ENCODE results near the gene RAET1L.
"Not testable (repeated sequence)": the region's sequence is repeated elsewhere in the genome, so short reads cannot be mapped to it uniquely, and the experiment has no call there.

RAET1L gene

DNA sequence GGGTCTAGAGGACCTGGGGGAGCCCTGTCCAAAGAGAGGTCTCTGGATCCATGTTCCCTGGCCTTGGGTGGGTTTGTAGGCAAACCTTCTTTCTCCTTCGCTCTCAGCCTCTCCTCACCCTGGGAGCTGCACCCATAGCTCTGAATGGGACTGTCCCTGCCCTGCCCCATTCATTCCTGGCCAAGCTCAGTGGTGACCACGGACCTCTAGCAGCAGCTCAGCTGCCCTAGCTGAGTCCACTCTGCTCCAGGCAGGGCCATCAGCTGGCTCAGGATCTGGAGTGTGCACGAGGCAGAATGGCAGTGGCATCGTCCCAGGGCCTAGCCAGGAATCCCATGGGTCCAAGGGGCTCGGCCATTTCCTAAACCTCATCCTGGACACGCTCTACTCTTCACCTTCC, 38.3 kb upstream of the RAET1L start:
- no peak overlapping the region for H3K27ac ChIP-seq (ENCODE audit: low read length)
- H3K9me3 ChIP-seq (ENCODE audit: control insufficient read depth, insufficient read depth, low read length), result no peaks in the 10 kb centered on the region
- H3K27me3 ChIP-seq (ENCODE audit: control insufficient read depth, insufficient read depth, low read length), result no peaks in the 10 kb centered on the region; the same call in 1 of the 2 replicates
- no peak overlapping the region for H3K4me3 ChIP-seq (ENCODE audit: low read length)
- no peaks in the 10 kb centered on the region for H3K36me3 ChIP-seq (ENCODE audit: control insufficient read depth, insufficient read depth, low read length)
- WGBS (ENCODE audit: insufficient coverage, insufficient read length), result no CpG with 5 or more reads among the region's 6 CpGs
- no peak for DNase-seq (ENCODE audit: low read depth, low spot score)
- no peaks in the 10 kb centered on the region for H3K4me1 ChIP-seq (ENCODE audit: control insufficient read depth, insufficient read depth, low read length)

DNA sequence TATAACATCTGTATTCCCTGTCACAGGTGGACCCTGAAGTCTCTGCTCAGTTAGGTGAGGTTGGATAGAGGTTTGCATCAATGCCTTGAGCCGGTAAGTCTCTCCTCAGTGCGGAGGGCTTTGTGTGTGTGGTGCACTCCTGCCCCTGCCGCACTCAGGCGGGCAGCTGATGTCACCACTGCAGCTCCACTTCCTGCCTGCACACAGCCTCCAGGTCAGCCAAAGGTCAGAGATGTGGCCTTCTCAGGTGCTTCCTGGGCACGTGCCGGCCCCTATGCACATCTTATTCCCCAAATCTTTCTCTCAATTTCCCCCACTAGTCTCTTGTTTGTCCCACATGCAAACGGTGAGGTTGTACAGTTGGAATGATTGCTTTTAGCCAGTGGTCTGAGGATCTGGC, 34.6 kb upstream of the RAET1L start:
- H3K27me3 ChIP-seq (ENCODE audit: control insufficient read depth, insufficient read depth, low read length); DNase-seq (ENCODE audit: low read depth, low spot score); H3K4me3 ChIP-seq (ENCODE audit: low read length); H3K27ac ChIP-seq (ENCODE audit: low read length); H3K36me3 ChIP-seq (ENCODE audit: control insufficient read depth, insufficient read depth, low read length); H3K9me3 ChIP-seq (ENCODE audit: control insufficient read depth, insufficient read depth, low read length); H3K4me1 ChIP-seq (ENCODE audit: control insufficient read depth, insufficient read depth, low read length): not testable (repeated sequence)
- no CpG with 5 or more reads among the region's 7 CpGs for WGBS (ENCODE audit: insufficient coverage, insufficient read length)

GRCh38 chr6:150058986-150059385, 33.7 kb upstream of the RAET1L start:
- no peak for DNase-seq (ENCODE audit: low read depth, low spot score)

DNA sequence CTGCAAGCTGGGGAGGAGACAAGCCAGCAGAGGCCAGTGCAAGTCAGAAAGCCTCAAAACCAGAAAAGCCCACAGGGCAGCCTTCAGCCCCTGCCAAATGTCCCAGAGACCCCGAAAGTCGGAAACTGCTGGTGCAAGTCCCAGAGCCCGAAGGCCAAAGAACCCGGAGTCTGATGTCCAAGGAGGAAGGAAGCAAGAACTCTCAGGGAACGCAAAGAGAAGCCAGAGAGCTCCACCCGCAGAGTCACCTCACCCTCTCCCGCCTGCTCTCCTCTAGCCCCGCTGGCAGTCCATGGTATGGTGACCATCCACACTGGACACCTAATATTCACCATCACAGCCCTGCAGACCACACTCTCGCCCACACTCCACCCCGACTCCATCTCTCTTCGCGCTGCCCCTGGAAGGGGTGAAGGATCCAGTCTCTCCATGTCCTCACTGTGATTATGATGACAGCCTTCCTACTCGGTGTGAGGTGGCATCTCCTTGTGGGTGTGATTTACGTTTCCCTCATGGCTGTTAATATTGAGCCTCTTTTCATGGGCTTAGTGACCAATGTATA, 33.0 kb upstream of the RAET1L start:
- 100% methylated on average over 3 of the region's 14 CpGs for WGBS (ENCODE audit: insufficient coverage, insufficient read length)

More at GRCh38 chr6:150058986-150059385, 33.7 kb upstream of the RAET1L start:
- no peaks in the 10 kb centered on the region for H3K4me1 ChIP-seq (ENCODE audit: control insufficient read depth, insufficient read depth, low read length)
- H3K4me3 ChIP-seq (ENCODE audit: low read length), result no peak overlapping the region
- H3K36me3 ChIP-seq (ENCODE audit: control insufficient read depth, insufficient read depth, low read length), result no peaks in the 10 kb centered on the region
- H3K27me3 ChIP-seq (ENCODE audit: control insufficient read depth, insufficient read depth, low read length), result no peaks in the 10 kb centered on the region
- no peaks in the 10 kb centered on the region; the same call in 1 of the 2 replicates for H3K9me3 ChIP-seq (ENCODE audit: control insufficient read depth, insufficient read depth, low read length)
- no peak overlapping the region for H3K27ac ChIP-seq (ENCODE audit: low read length)
- no CpG with 5 or more reads among the region's 6 CpGs for WGBS (ENCODE audit: insufficient coverage, insufficient read length)

DNA sequence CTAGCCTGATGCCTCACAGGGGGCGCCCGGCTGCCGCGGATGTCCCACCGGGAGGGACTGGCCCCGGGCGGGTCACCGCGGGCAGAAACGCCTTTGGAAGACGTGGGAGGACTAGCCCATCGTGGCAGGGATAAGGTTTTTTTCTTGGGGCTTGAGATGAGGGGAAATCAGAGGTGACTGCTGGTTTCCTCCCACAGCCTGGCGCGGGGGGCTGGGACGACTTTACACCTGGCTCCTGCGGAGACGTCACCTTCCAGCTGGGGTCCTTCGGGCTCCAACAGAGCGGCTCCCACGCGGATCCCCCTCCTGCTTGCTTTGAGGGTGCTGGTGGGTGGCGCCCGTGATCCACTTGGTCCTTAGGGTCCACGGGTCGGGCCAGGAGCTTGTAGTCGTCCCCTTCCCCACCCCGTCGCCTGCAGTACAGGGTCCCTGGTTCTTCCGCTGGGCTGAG, 32.2 kb upstream of the RAET1L start:
- Histone ChIP-seq H3K4me1 (ENCODE audit: control insufficient read depth, insufficient read depth, low read length) (no peaks in the 10 kb centered on the region), H3K36me3 (ENCODE audit: control insufficient read depth, insufficient read depth, low read length) (no peaks in the 10 kb centered on the region), H3K4me3 (ENCODE audit: low read length) (no peak overlapping the region), H3K27ac (ENCODE audit: low read length) (no peak overlapping the region), H3K27me3 (ENCODE audit: control insufficient read depth, insufficient read depth, low read length) (no peaks in the 10 kb centered on the region), H3K9me3 (ENCODE audit: control insufficient read depth, insufficient read depth, low read length) (no peaks in the 10 kb centered on the region; the same call in 1 of the 2 replicates)
- no CpG with 5 or more reads among the region's 29 CpGs for WGBS (ENCODE audit: insufficient coverage, insufficient read length)
- no peak for DNase-seq (ENCODE audit: low read depth, low spot score)

More for the DNA sequence above, 33.0 kb upstream of the RAET1L start:
- DNase-seq (ENCODE audit: low read depth, low spot score), result no peak
- H3K4me1 ChIP-seq (ENCODE audit: control insufficient read depth, insufficient read depth, low read length), result no peaks in the 10 kb centered on the region
- H3K27ac ChIP-seq (ENCODE audit: low read length), result no peak overlapping the region
- H3K4me3 ChIP-seq (ENCODE audit: low read length), result no peak overlapping the region
- no peaks in the 10 kb centered on the region for H3K27me3 ChIP-seq (ENCODE audit: control insufficient read depth, insufficient read depth, low read length)
- no peaks in the 10 kb centered on the region; the same call in 1 of the 2 replicates for H3K9me3 ChIP-seq (ENCODE audit: control insufficient read depth, insufficient read depth, low read length)
- H3K36me3 ChIP-seq (ENCODE audit: control insufficient read depth, insufficient read depth, low read length), result no peaks in the 10 kb centered on the region

DNA sequence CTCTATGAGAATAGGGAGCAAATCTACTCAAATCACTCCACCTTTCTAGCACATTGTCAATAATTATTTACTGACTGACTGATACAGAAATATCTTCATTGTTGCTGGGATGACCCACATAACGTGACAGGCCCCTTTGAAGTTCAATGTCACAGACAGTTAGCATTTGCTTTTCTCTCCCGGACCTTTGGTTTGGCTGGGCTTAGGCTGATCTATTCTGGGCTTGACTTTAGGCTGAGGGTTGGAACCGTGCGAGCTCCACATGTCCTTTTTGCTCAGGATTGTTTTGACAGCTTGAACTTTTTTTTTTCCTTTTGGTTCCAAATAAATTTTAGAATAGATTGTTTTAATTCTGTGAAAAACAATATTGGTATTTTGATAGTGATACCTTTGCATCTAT, 31.6 kb upstream of the RAET1L start:
- Histone ChIP-seq H3K27ac (ENCODE audit: low read length) (no peak overlapping the region), H3K36me3 (ENCODE audit: control insufficient read depth, insufficient read depth, low read length) (no peaks in the 10 kb centered on the region), H3K4me3 (ENCODE audit: low read length) (no peak overlapping the region), H3K9me3 (ENCODE audit: control insufficient read depth, insufficient read depth, low read length) (no peaks in the 10 kb centered on the region; the same call in 1 of the 2 replicates), H3K27me3 (ENCODE audit: control insufficient read depth, insufficient read depth, low read length) (no peaks in the 10 kb centered on the region), H3K4me1 (ENCODE audit: control insufficient read depth, insufficient read depth, low read length) (no peaks in the 10 kb centered on the region)
- WGBS (ENCODE audit: insufficient coverage, insufficient read length), result no CpG with 5 or more reads among the region's 4 CpGs
- no peak for DNase-seq (ENCODE audit: low read depth, low spot score)

- no peaks in the 10 kb centered on the region for H3K36me3 ChIP-seq (ENCODE audit: control insufficient read depth, insufficient read depth, low read length)
- H3K4me1 ChIP-seq (ENCODE audit: control insufficient read depth, insufficient read depth, low read length), result no peaks in the 10 kb centered on the region
- H3K9me3 ChIP-seq (ENCODE audit: control insufficient read depth, insufficient read depth, low read length), result no peaks in the 10 kb centered on the region; the same call in 1 of the 2 replicates
- no CpG with 5 or more reads among the region's 12 CpGs for WGBS (ENCODE audit: insufficient coverage, insufficient read length)
- DNase-seq (ENCODE audit: low read depth, low spot score), result no peak
- H3K27ac ChIP-seq (ENCODE audit: low read length), result no peak overlapping the region
- no peaks in the 10 kb centered on the region for H3K27me3 ChIP-seq (ENCODE audit: control insufficient read depth, insufficient read depth, low read length)
- H3K4me3 ChIP-seq (ENCODE audit: low read length), result no peak overlapping the region
These were observed 30.8 kb upstream of the RAET1L start for GRCh38 chr6:150056156-150056555.

GRCh38 chr6:150055131-150055530, 29.8 kb upstream of the RAET1L start:
- H3K36me3 ChIP-seq (ENCODE audit: control insufficient read depth, insufficient read depth, low read length), result no peaks in the 10 kb centered on the region
- H3K27me3 ChIP-seq (ENCODE audit: control insufficient read depth, insufficient read depth, low read length), result no peaks in the 10 kb centered on the region
- no peak overlapping the region for H3K27ac ChIP-seq (ENCODE audit: low read length)
- no CpG with 5 or more reads among the region's 10 CpGs for WGBS (ENCODE audit: insufficient coverage, insufficient read length)
- no peak overlapping the region for H3K4me3 ChIP-seq (ENCODE audit: low read length)
- no peak for DNase-seq (ENCODE audit: low read depth, low spot score)
- H3K4me1 ChIP-seq (ENCODE audit: control insufficient read depth, insufficient read depth, low read length), result no peaks in the 10 kb centered on the region
- no peaks in the 10 kb centered on the region; the same call in 1 of the 2 replicates for H3K9me3 ChIP-seq (ENCODE audit: control insufficient read depth, insufficient read depth, low read length)

DNA sequence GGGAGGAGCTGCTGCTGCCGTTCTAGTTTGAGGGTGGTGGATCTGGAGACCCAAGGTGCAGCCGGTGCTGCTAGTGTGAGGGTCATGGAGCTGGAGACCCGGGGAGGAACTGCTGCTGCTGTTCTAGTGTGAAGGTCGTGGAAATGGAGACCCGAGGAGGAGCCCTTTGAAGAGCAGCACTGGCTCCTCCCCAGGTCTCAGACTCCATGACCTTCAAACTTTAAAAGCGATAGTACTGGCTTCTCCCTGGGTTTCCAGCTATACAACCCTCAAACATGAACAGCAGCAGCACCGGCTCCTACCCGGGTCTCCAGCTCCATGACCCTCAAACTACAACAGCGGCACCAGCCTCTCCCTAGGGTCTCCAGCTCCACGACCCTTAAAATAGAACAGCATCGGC, 28.1 kb upstream of the RAET1L start:
- Histone ChIP-seq H3K27me3 (ENCODE audit: control insufficient read depth, insufficient read depth, low read length) (no peaks in the 10 kb centered on the region), H3K4me3 (ENCODE audit: low read length) (no peak overlapping the region), H3K36me3 (ENCODE audit: control insufficient read depth, insufficient read depth, low read length) (no peaks in the 10 kb centered on the region), H3K9me3 (ENCODE audit: control insufficient read depth, insufficient read depth, low read length) (no peaks in the 10 kb centered on the region; the same call in 1 of the 2 replicates), H3K4me1 (ENCODE audit: control insufficient read depth, insufficient read depth, low read length) (no peaks in the 10 kb centered on the region), H3K27ac (ENCODE audit: low read length) (no peak overlapping the region)
- WGBS (ENCODE audit: insufficient coverage, insufficient read length), result no CpG with 5 or more reads among the region's 11 CpGs
- DNase-seq (ENCODE audit: low read depth, low spot score), result no peak

- Histone ChIP-seq H3K4me3 (ENCODE audit: low read length) (no peak overlapping the region), H3K36me3 (ENCODE audit: control insufficient read depth, insufficient read depth, low read length) (no peaks in the 10 kb centered on the region), H3K9me3 (ENCODE audit: control insufficient read depth, insufficient read depth, low read length) (no peaks in the 10 kb centered on the region; the same call in 1 of the 2 replicates), H3K4me1 (ENCODE audit: control insufficient read depth, insufficient read depth, low read length) (no peaks in the 10 kb centered on the region), H3K27me3 (ENCODE audit: control insufficient read depth, insufficient read depth, low read length) (no peaks in the 10 kb centered on the region), H3K27ac (ENCODE audit: low read length) (no peak overlapping the region)
- DNase-seq (ENCODE audit: low read depth, low spot score), result no peak
- WGBS (ENCODE audit: insufficient coverage, insufficient read length), result no CpG with 5 or more reads among the region's 4 CpGs
These were observed 25.5 kb upstream of the RAET1L start for GRCh38 chr6:150050846-150051245.

GRCh38 chr6:150048099-150048498, 22.8 kb upstream of the RAET1L start:
- no peaks in the 10 kb centered on the region for H3K27me3 ChIP-seq (ENCODE audit: control insufficient read depth, insufficient read depth, low read length)
- H3K4me3 ChIP-seq (ENCODE audit: low read length), result no peak overlapping the region
- WGBS (ENCODE audit: insufficient coverage, insufficient read length), result no CpG with 5 or more reads among the region's 4 CpGs
- no peak overlapping the region for H3K27ac ChIP-seq (ENCODE audit: low read length)
- no peaks in the 10 kb centered on the region for H3K9me3 ChIP-seq (ENCODE audit: control insufficient read depth, insufficient read depth, low read length)
- no peak for DNase-seq (ENCODE audit: low read depth, low spot score)
- no peaks in the 10 kb centered on the region for H3K36me3 ChIP-seq (ENCODE audit: control insufficient read depth, insufficient read depth, low read length)
- H3K4me1 ChIP-seq (ENCODE audit: control insufficient read depth, insufficient read depth, low read length), result no peaks in the 10 kb centered on the region
